DMS153 treated with DMSO at 0.1 percent for 48 hours (cell line): ENCODE results near the gene CYP26C1.

Experiments used
- DNase-seq: peaks from one replicate; lab custom pipeline; 2025; ENCODE audit not compliant: unreplicated experiment; lab: John Stamatoyannopoulos, UW

Gene CYP26C1

GRCh38 chr10:93103953-93104352 lies 43.4 kb downstream of the CYP26C1 start:
- no peak for DNase-seq

- DNase-seq = no peak
Measured at GRCh38 chr10:93106631-93107072, 46.1 kb downstream of the CYP26C1 start.

GRCh38 chr10:93110472-93111146 lies 50.0 kb downstream of the CYP26C1 start:
- no peak for DNase-seq

- DNase-seq = no peak
Measured at GRCh38 chr10:93113042-93113441, 52.4 kb downstream of the CYP26C1 start.

- peak; percentile 31 for DNase-seq
Measured at GRCh38 chr10:93115661-93116383, 55.2 kb downstream of the CYP26C1 start.
